Uterus (tissue), 2 donors: ENCODE data around the gene DUSP9.

ENCODE experiments used
- POLR2A ChIP-seq, 2 donors: fragments of 450-650 bp; IDR thresholded peaks; one replicate each; pipeline ENCODE4 v1.6.1; 2016; ENCODE audit warnings: antibody characterized with exemption in 2 of 2, mild to moderate bottlenecking in 1 of 2, moderate library complexity in 1 of 2
- TF ChIP-seq, protein P1 (sequence below), 4 experiments: fragments of 200-600 bp in 2 of 4; fragments of 450-650 bp in 2 of 4; sonication (generic) in 2 of 4; IDR thresholded peaks; one replicate each; pipeline ENCODE4 v1.5.1; 2016 to 2019; ENCODE audit warnings: antibody characterized with exemption in 4 of 4, mild to moderate bottlenecking in 2 of 4, moderate library complexity in 1 of 4

DNA sequence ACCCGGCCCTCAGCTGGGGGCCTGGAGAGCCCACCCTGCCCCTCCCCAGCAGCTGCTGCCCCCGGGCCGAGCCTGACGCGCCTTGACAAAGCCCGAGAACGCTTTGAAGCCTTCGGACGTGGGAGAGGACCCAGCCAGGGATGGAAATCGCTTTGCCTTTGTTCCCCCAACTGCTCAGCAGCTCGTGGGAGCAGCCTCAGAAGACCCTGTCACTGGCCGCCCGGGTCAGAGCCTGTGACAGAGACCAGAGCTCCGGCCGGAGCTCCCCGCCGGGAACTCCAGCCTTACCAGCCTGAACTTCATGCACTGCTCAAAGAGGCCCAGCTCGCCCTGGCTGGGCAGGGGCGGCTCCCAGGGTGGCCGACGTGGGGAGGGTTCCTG, 38.1 kb downstream of the DUSP9 start:
- no peak for TF ChIP-seq POLR2A (IDR thresholded peaks at IDR 0.05)
- TF ChIP-seq, protein P1, sequence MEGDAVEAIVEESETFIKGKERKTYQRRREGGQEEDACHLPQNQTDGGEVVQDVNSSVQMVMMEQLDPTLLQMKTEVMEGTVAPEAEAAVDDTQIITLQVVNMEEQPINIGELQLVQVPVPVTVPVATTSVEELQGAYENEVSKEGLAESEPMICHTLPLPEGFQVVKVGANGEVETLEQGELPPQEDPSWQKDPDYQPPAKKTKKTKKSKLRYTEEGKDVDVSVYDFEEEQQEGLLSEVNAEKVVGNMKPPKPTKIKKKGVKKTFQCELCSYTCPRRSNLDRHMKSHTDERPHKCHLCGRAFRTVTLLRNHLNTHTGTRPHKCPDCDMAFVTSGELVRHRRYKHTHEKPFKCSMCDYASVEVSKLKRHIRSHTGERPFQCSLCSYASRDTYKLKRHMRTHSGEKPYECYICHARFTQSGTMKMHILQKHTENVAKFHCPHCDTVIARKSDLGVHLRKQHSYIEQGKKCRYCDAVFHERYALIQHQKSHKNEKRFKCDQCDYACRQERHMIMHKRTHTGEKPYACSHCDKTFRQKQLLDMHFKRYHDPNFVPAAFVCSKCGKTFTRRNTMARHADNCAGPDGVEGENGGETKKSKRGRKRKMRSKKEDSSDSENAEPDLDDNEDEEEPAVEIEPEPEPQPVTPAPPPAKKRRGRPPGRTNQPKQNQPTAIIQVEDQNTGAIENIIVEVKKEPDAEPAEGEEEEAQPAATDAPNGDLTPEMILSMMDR (IDR thresholded peaks at IDR 0.05), result no peak
